Measurements from ENCODE around the gene OR6C6. TPM values are rescaled to one million over a fixed set of nuclear protein-coding genes. Genes with fewer than 3 reads are reported as not detected.

OR6C6 gene
- not detected in 2 replicates for total RNA-seq

GRCh38 chr12:55296469-55296868, at the start of gene OR6C6:
Gene OR6C6, minus strand, starts transcription at chr12:55296569. Its CDS starts 1,337 bp downstream, at chr12:55295232.

GRCh38 chr12:55330446-55330845, 34.1 kb upstream of the OR6C6 start, which contains the start of gene OR6C3:
Gene OR6C3, plus strand, starts transcription at chr12:55330746. Its CDS starts 955 bp downstream, at chr12:55331701.

GRCh38 chr12:55314043-55314442, 17.7 kb upstream of the OR6C6 start, which contains the start of gene OR6C1:
Gene OR6C1, plus strand, starts transcription at chr12:55314343. Its CDS starts 6,257 bp downstream, at chr12:55320600.

GRCh38 chr12:55244309-55244708, 52.1 kb downstream of the OR6C6 start, which contains the start of gene OR6C74:
Gene OR6C74, plus strand, starts transcription at chr12:55244609. Its CDS starts 2,679 bp downstream, at chr12:55247288.

Other genes with a start within 250 kb of the OR6C6 start
- not detected in 2 replicates for gene OR9K2, start 170.2 kb downstream of the OR6C6 start, total RNA-seq
- gene OR10A7, start 75.5 kb downstream of the OR6C6 start, total RNA-seq = not detected in 2 replicates
- gene OR6C74, start 52.0 kb downstream of the OR6C6 start, total RNA-seq = not detected in 2 replicates
- gene OR6C1, start 17.8 kb upstream of the OR6C6 start, total RNA-seq = not detected in 2 replicates
- gene OR6C3, start 34.2 kb upstream of the OR6C6 start, total RNA-seq = not detected in 2 replicates
- not detected in 2 replicates for gene OR6C75, start 66.4 kb upstream of the OR6C6 start, total RNA-seq
- not detected in 2 replicates for gene OR6C65, start 104.0 kb upstream of the OR6C6 start, total RNA-seq
- gene OR6C76, start 129.7 kb upstream of the OR6C6 start, total RNA-seq = not detected in 2 replicates
- not detected in 2 replicates for gene OR6C2, start 147.5 kb upstream of the OR6C6 start, total RNA-seq
- gene OR6C70, start 173.6 kb upstream of the OR6C6 start, total RNA-seq = not detected in 2 replicates
- not detected in 2 replicates for gene OR6C68, start 195.8 kb upstream of the OR6C6 start, total RNA-seq